Lung (tissue), 12 donors: ENCODE data around the gene LPCAT1. TPM values are rescaled to one million over a fixed set of nuclear protein-coding genes. Genes with fewer than 3 reads are reported as not detected.
A peak's percentile ranks its signal among the peaks of the same experiment; 100 is the strongest.

Experiments
- ATAC-seq: fragments of 200-7000 bp; cut with Tn5 transposase; one replicate; pipeline ENCODE4 v1.9.1; 2020; ENCODE audit warnings: moderate number of reproducible peaks; ENCODE audit not compliant: insufficient read depth, low FRiP score
- DNase-seq, 3 donors: peaks; one replicate each; pipeline ENCODE4 v3.0.0-alpha.2; 2013 to 2017
- H3K27ac ChIP-seq, 2 donors: one replicate each; pipeline ENCODE4 v1.5.1; 2013; ENCODE audit warnings: mild to moderate bottlenecking in 2 of 2, moderate library complexity in 2 of 2, control low read depth in 1 of 2, inconsistent platforms in 1 of 2, low read depth in 1 of 2, low read length in 1 of 2
- H3K27me3 ChIP-seq, 3 donors: one replicate each; pipeline ENCODE4 v1.5.1; 2013; ENCODE audit warnings: low read length in 2 of 3; ENCODE audit not compliant: control insufficient read depth in 3 of 3, insufficient read depth in 3 of 3
- H3K36me3 ChIP-seq, 4 donors: one replicate each; pipeline ENCODE4 v1.5.1; 2013; ENCODE audit warnings: low read length in 4 of 4, mild to moderate bottlenecking in 1 of 4, moderate library complexity in 1 of 4; ENCODE audit not compliant: control insufficient read depth in 4 of 4, insufficient read depth in 4 of 4
- H3K4me1 ChIP-seq, 5 donors: one replicate each; pipeline ENCODE4 v1.5.1; 2013; ENCODE audit warnings: low read length in 5 of 5, mild to moderate bottlenecking in 2 of 5, moderate library complexity in 1 of 5; ENCODE audit not compliant: control insufficient read depth in 5 of 5, insufficient read depth in 5 of 5
- H3K4me3 ChIP-seq: one replicate; pipeline ENCODE4 v1.5.1; 2013; ENCODE audit warnings: mild to moderate bottlenecking, control low read depth, moderate library complexity
- H3K9ac ChIP-seq, 2 donors: one replicate each; pipeline ENCODE4 v1.5.1; 2013; ENCODE audit warnings: low read length in 2 of 2, control low read depth in 1 of 2; ENCODE audit not compliant: insufficient read depth in 1 of 2
- H3K9me3 ChIP-seq, 4 donors: one replicate each; pipeline ENCODE4 v1.5.1; 2013; ENCODE audit warnings: low read length in 3 of 4, mild to moderate bottlenecking in 1 of 4, moderate library complexity in 1 of 4; ENCODE audit not compliant: control insufficient read depth in 4 of 4, insufficient read depth in 3 of 4
- CTCF ChIP-seq: IDR thresholded peaks from 2 replicates; pipeline ENCODE4 v1.5.1; 2012; ENCODE audit warnings: mild to moderate bottlenecking; ENCODE audit errors: control extremely low read depth, extremely low read depth
- WGBS, 2 donors: extraction: QIAGEN DNeasy Blood & Tissue Kit; methylation state at CpG; one replicate each; pipeline ENCODE4 v1.1.7; 2013; 5-methylcytosine and 5-hydroxymethylcytosine counted together
- polyA plus RNA-seq, 2 donors: library from polyadenylated mRNA; stranded (reverse); fragments of 200-250 nt; gene quantifications; one replicate each; pipeline ENCODE4 v1.2.1, GENCODE V29; 2013
- total RNA-seq, 2 donors: library from RNA; depleted of rRNA in 1 of 2; stranded (reverse); fragments of >200 nt in 1 of 2; gene quantifications; one replicate each; pipeline ENCODE4 v1.2.1, GENCODE V29; 2014 to 2021
- donor health status: control.
- donor health status: control.
- donor health status: Bipolar disorder and iron deficiency.
- donor health status: healthy.
- donor health status: DM: yes; HTN: yes; CAD: no.

The LPCAT1 gene
- total and polyA plus RNA-seq, 4 donors: 198 to 669 (median 443) TPM

- Histone ChIP-seq H3K36me3 (no peaks in the 10 kb centered on the region), H3K4me3 (no peak overlapping the region), H3K9ac (no peak overlapping the region), H3K27me3 (no peaks in the 10 kb centered on the region), H3K4me1 (no peaks in the 10 kb centered on the region), H3K9me3 (peaks cover 0 to 6% (median 0%) of the 10 kb centered on the region in 4 donors), H3K27ac (no peak overlapping the region)
- TF ChIP-seq CTCF: no peak
- WGBS, 2 donors: 85 to 91% methylated on average over 2 of the region's 2 CpGs
- ATAC-seq: no peak
- peak in 1 of 3 donors; percentile 19 for DNase-seq
Measured at GRCh38 chr5:1418238-1418920, 105.4 kb downstream of the LPCAT1 start.

GRCh38 chr5:1417586-1418225 lies 106.1 kb downstream of the LPCAT1 start:
- Histone ChIP-seq H3K4me3 (no peak overlapping the region), H3K36me3 (no peaks in the 10 kb centered on the region), H3K9ac (no peak overlapping the region), H3K9me3 (peaks cover 0 to 6% (median 0%) of the 10 kb centered on the region in 4 donors), H3K27ac (no peak overlapping the region), H3K4me1 (no peaks in the 10 kb centered on the region), H3K27me3 (peaks cover 0 to 3% (median 0%) of the 10 kb centered on the region in 3 donors)
- DNase-seq (no peak), ATAC-seq (no peak)
- 72 to 83% methylated on average over 6 of the region's 6 CpGs for WGBS, 2 donors
- no peak for TF ChIP-seq CTCF

- Histone ChIP-seq H3K9ac (no peak overlapping the region), H3K4me3 (no peak overlapping the region), H3K9me3 (peaks cover 0 to 6% (median 0%) of the 10 kb centered on the region in 4 donors), H3K36me3 (no peaks in the 10 kb centered on the region), H3K27me3 (peaks cover 0 to 3% (median 0%) of the 10 kb centered on the region in 3 donors), H3K4me1 (no peaks in the 10 kb centered on the region), H3K27ac (no peak overlapping the region)
- 89 to 93% methylated on average over 12 of the region's 12 CpGs for WGBS, 2 donors
- TF ChIP-seq CTCF: no peak
- DNase-seq (no peak), ATAC-seq (no peak)
Measured at GRCh38 chr5:1416856-1417469, 106.8 kb downstream of the LPCAT1 start.
